PC-9 (cell line): ENCODE results near the gene C11orf65. TPM values are rescaled to one million over a fixed set of nuclear protein-coding genes. Genes with fewer than 3 reads are reported as not detected.
"Not testable (repeated sequence)": the region's sequence is repeated elsewhere in the genome, so short reads cannot be mapped to it uniquely, and the experiment has no call there.

ENCODE experiments used
- BruUV-seq: library from RNA; stranded (reverse); fragments of 400-500 nt; replicated peaks from 2 replicates; lab custom pipeline; 2021; lab: Mats Ljungman, UMichigan
- CTCF ChIA-PET: fragments of 300-600 bp; sonication (Branson Sonifier 250); formaldehyde crosslinking; loops from one replicate; lab custom pipeline; 2022; ENCODE audit warnings: antibody characterized with exemption; lab: Charles Lee
- POLR2A ChIA-PET: fragments of 300-600 bp; sonication (Branson Sonifier 250); formaldehyde crosslinking; loops from one replicate; lab custom pipeline; 2022; ENCODE audit warnings: antibody characterized with exemption; ENCODE audit not compliant: unreplicated experiment; lab: Charles Lee
- DNase-seq, 2 experiments: peaks; one replicate each; pipeline versions ENCODE4 v3.0.0 to v3.0.0-alpha.2; 2015 to 2022; ENCODE audit warnings: mixed read lengths in 1 of 2
- H2AFZ ChIP-seq: fragments of 200-600 bp; sonication (generic); 2 replicates; pipeline ENCODE4 v1.8.1; 2017; ENCODE audit warnings: antibody characterized with exemption
- H3F3A ChIP-seq: fragments of 200-600 bp; sonication (generic); 2 replicates; pipeline ENCODE4 v1.8.1; 2017; ENCODE audit warnings: antibody characterized with exemption, mild to moderate bottlenecking, low read depth; ENCODE audit not compliant: insufficient read depth
- H3K27ac ChIP-seq: fragments of 200-600 bp; sonication (generic); 2 replicates; pipeline ENCODE4 v1.6.1; 2016; ENCODE audit warnings: mixed run types
- H3K27me3 ChIP-seq: fragments of 200-600 bp; sonication (generic); 2 replicates; pipeline ENCODE4 v1.6.1; 2016; ENCODE audit warnings: low read depth, mixed run types; ENCODE audit not compliant: insufficient read depth
- H3K36me3 ChIP-seq: fragments of 200-600 bp; sonication (generic); 2 replicates; pipeline ENCODE4 v1.6.1; 2016; ENCODE audit warnings: low read depth, mixed run types
- H3K4me1 ChIP-seq: fragments of 200-600 bp; sonication (generic); replicated peaks from 2 replicates; pipeline ENCODE4 v1.6.1; 2016; ENCODE audit warnings: mixed run types; ENCODE audit not compliant: insufficient read depth
- H3K4me2 ChIP-seq: fragments of 200-600 bp; sonication (generic); 2 replicates; pipeline ENCODE4 v1.6.1; 2017; ENCODE audit warnings: mixed run types
- H3K4me3 ChIP-seq: fragments of 200-600 bp; sonication (generic); 2 replicates; pipeline ENCODE4 v1.6.1; 2016; ENCODE audit warnings: mixed run types
- H3K79me2 ChIP-seq: fragments of 200-600 bp; sonication (generic); 2 replicates; pipeline ENCODE4 v1.6.1; 2017; ENCODE audit warnings: low read depth, mixed run types
- H3K9me2 ChIP-seq: fragments of 200-600 bp; sonication (generic); 2 replicates; pipeline ENCODE4 v1.8.1; 2017; ENCODE audit warnings: mild to moderate bottlenecking; ENCODE audit not compliant: insufficient read depth
- H3K9me3 ChIP-seq: fragments of 200-600 bp; sonication (generic); 2 replicates; pipeline ENCODE4 v1.8.1; 2016; ENCODE audit warnings: low read depth; ENCODE audit not compliant: insufficient read depth
- H4K20me1 ChIP-seq: fragments of 200-600 bp; sonication (generic); 2 replicates; pipeline ENCODE4 v1.8.1; 2017; ENCODE audit not compliant: insufficient read depth
- EZH2 ChIP-seq: fragments of 200-600 bp; sonication (generic); IDR thresholded peaks from 2 replicates; pipeline ENCODE4 v1.8.0; 2017; ENCODE audit warnings: antibody characterized with exemption, low read depth
- intact Hi-C: fragments of 100-400 bp; cut with micrococcal nuclease; formaldehyde crosslinking; loops from one replicate; pipeline ENCODE4 v1.10.0; 2022; ENCODE audit not compliant: unreplicated experiment
- total RNA-seq: library from RNA; stranded (reverse); gene quantifications from 2 replicates; pipeline ENCODE4 v1.2.3, GENCODE V29; 2021
- TF ChIP-seq, protein P1 (sequence below): fragments of 200-600 bp; sonication (generic); conservative IDR thresholded peaks from 2 replicates; pipeline ENCODE4 v1.6.1; 2017; ENCODE audit warnings: mixed run types, antibody characterized with exemption, mild to moderate bottlenecking, moderate library complexity

Gene C11orf65
- total RNA-seq, 1 experiment from 2014 or later, result 1.7 TPM

DNA sequence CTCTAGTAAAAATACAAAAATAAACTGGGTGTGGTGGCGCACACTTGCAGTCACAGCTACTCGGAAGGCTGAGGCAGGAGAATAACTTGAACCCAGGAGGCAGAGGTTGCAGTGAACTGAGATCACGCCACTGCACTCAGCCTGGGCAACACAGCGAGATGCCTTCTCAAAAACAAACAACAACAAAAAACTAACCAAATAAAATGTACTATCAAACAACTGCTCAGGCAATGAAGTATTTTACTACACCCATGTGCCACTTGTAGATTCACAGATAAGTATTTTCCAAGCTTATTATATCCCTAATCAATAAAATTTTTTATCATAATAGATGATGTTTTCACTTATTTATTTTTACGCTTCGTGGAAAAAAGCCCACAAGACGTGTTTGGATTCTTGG is 924 bp downstream of the C11orf65 start:
- Histone ChIP-seq H3K4me1 (peaks cover 16% of the 10 kb centered on the region), H3K27ac (peak overlapping the region; percentile 92), H3K4me3 (peak overlapping the region; percentile 80), H3K9me3 (no peaks in the 10 kb centered on the region), H3K36me3 (no peaks in the 10 kb centered on the region), H2AFZ (peak overlapping the region; percentile 88), H3K79me2 (no peaks in the 10 kb centered on the region), H3K9me2 (no peaks in the 10 kb centered on the region), H3K27me3 (no peaks in the 10 kb centered on the region), H3F3A (peaks cover 21% of the 10 kb centered on the region; the same call in 1 of the 2 replicates), H4K20me1 (no peaks in the 10 kb centered on the region), H3K4me2 (peak overlapping the region; percentile 86)
- ChIA-PET POLR2A (interaction anchor here (0.6 kb wide), 1 partner anchor 370 kb away, joined by 12 read pairs; no protein-coding TSS in a partner anchor), CTCF (no interaction called here)
- no peak for DNase-seq
- intact Hi-C loops, result loop anchor here (2.0 to 5.0 kb wide), 2 partner anchors 126 to 244 kb away; partner anchors contain the start of genes ATM, EXPH5 and NPAT
- BruUV-seq, result no TSS peak
- TF ChIP-seq, protein P1, sequence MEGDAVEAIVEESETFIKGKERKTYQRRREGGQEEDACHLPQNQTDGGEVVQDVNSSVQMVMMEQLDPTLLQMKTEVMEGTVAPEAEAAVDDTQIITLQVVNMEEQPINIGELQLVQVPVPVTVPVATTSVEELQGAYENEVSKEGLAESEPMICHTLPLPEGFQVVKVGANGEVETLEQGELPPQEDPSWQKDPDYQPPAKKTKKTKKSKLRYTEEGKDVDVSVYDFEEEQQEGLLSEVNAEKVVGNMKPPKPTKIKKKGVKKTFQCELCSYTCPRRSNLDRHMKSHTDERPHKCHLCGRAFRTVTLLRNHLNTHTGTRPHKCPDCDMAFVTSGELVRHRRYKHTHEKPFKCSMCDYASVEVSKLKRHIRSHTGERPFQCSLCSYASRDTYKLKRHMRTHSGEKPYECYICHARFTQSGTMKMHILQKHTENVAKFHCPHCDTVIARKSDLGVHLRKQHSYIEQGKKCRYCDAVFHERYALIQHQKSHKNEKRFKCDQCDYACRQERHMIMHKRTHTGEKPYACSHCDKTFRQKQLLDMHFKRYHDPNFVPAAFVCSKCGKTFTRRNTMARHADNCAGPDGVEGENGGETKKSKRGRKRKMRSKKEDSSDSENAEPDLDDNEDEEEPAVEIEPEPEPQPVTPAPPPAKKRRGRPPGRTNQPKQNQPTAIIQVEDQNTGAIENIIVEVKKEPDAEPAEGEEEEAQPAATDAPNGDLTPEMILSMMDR, result no peak
- TF ChIP-seq EZH2, result no peak

DNA sequence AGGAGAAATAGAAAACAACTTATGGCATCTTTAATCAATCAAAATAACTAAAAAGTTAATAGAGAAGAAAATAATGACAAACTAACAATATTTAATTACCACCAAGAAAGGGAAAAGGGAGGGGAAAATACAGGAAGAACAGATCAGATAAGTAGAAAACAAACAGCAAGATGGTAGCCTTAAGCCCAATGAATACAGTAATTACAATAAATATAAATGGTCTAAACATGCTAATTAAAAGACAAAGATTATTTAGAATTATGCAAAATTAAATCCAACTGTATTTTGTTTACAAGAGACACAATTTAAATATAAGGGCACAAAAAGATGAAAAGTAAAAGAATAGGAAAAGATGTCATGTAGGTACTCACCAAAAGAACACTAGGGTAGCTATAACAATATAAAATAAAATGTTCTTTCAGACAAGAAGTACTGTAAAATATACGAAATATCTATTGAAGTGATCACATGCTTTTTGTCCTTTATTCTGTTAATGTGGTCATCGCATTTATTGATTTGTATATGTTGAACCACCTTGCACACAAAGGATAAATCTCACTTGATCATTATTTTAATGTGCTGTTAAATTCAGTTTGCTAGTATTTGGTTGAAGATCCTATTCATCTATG is 14.0 kb downstream of the C11orf65 start:
- Histone ChIP-seq H3K4me1 (no peaks in the 10 kb centered on the region), H3K27me3 (no peaks in the 10 kb centered on the region), H4K20me1 (no peaks in the 10 kb centered on the region), H3K4me3 (no peak overlapping the region), H3K36me3 (no peaks in the 10 kb centered on the region), H3K9me3 (peaks cover 6% of the 10 kb centered on the region; the same call in 1 of the 2 replicates), H3K4me2 (no peak overlapping the region), H3K27ac (no peak overlapping the region), H2AFZ (no peak overlapping the region), H3K79me2 (no peaks in the 10 kb centered on the region), H3F3A (no peaks in the 10 kb centered on the region), H3K9me2 (no peaks in the 10 kb centered on the region)
- intact Hi-C loops, result no loop called here
- DNase-seq, result no peak
- POLR2A ChIA-PET, result no interaction called here
- TF ChIP-seq, protein P1, result no peak
- no peak for TF ChIP-seq EZH2
- CTCF ChIA-PET, result no interaction called here
- no TSS peak for BruUV-seq

DNA sequence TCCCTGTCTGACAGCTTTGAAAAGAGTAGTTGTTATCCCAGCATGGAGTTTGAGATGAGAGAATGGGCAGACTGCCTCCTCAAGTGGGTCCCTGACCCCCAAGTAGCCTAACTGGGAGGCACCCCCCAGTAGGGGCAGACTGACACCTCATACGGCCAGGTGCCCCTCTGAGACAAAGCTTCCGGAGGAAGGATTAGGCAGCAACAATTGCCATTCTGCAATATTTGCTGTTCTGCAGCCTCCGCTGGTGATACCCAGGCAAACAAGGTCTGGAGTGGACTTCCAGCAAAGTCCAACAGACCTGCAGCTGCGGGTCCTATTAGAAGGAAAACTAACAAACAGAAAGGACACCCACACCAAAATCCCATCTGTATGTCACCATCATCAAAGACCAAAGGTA is 25.9 kb downstream of the C11orf65 start:
- H2AFZ ChIP-seq, H4K20me1 ChIP-seq, H3F3A ChIP-seq, H3K27me3 ChIP-seq, H3K79me2 ChIP-seq, H3K4me1 ChIP-seq, DNase-seq, POLR2A ChIA-PET, intact Hi-C loops, H3K4me2 ChIP-seq, CTCF ChIA-PET, H3K9me3 ChIP-seq, H3K4me3 ChIP-seq, H3K9me2 ChIP-seq, H3K27ac ChIP-seq, H3K36me3 ChIP-seq, BruUV-seq: not testable (repeated sequence)
